Cardiac fibroblast (primary cell): Measurements from ENCODE around the gene GPR33.
"Not testable (repeated sequence)": the region's sequence is repeated elsewhere in the genome, so short reads cannot be mapped to it uniquely, and the experiment has no call there.

Experiments used
- DNase-seq, 2 donors: peaks; one replicate each; pipeline versions ENCODE4 v3.0.0 to v3.0.0-alpha.2; 2010; ENCODE audit warnings: low read depth in 2 of 2
- H3K4me3 ChIP-seq, 2 donors: replicated peaks in 1 of 2; 1 replicate in 1 of 2; 2 replicates in 1 of 2; pipeline ENCODE4 v1.5.1; 2011; ENCODE audit warnings: low read depth in 2 of 2, low read length in 2 of 2, mild to moderate bottlenecking in 2 of 2, moderate library complexity in 1 of 2
- TF ChIP-seq, protein P1 (sequence below): IDR thresholded peaks from one replicate; pipeline ENCODE4 v1.5.1; 2011; ENCODE audit warnings: low read depth, mild to moderate bottlenecking, low read length, inconsistent platforms

GPR33 gene

DNA sequence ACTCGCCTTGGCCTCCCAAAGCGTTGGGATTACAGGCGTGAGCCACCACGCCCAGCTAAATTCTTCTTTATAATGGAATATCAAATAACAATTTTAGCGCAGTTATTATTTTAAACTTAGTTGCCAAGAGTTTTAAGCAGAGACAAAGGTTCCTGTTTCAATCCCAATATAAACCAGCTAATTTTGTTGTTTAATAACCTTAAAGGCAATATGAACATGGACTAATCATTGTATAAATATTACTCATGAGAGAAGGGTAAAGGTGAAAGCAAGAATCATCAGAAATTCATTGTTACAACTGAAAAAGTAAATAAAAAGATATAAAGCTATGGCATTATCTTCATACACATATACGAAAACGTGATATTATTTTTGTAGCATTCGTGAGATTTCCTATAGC lies 38.7 kb downstream of the GPR33 start:
- H3K4me3 ChIP-seq, result no peak overlapping the region
- no peak for DNase-seq

DNA sequence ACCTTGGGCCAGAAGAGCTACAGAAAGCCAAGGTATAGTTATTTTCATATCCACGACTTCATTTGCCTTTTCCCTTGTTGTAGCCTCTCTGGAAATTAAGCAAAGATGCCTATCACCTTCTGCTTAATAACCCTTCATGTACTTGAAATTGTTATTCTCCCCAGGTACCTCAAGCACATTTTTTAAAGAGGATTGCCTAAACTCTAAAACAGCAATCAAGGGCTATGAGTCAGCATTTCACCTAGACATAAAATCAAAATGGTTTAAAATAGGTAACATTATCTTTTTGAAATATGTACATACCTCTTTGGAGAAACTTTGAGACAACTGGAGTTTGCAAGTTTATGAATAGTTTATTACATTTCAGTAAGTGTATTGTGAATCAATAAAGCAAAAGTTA lies 42.1 kb downstream of the GPR33 start:
- TF ChIP-seq, protein P1, sequence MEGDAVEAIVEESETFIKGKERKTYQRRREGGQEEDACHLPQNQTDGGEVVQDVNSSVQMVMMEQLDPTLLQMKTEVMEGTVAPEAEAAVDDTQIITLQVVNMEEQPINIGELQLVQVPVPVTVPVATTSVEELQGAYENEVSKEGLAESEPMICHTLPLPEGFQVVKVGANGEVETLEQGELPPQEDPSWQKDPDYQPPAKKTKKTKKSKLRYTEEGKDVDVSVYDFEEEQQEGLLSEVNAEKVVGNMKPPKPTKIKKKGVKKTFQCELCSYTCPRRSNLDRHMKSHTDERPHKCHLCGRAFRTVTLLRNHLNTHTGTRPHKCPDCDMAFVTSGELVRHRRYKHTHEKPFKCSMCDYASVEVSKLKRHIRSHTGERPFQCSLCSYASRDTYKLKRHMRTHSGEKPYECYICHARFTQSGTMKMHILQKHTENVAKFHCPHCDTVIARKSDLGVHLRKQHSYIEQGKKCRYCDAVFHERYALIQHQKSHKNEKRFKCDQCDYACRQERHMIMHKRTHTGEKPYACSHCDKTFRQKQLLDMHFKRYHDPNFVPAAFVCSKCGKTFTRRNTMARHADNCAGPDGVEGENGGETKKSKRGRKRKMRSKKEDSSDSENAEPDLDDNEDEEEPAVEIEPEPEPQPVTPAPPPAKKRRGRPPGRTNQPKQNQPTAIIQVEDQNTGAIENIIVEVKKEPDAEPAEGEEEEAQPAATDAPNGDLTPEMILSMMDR, result no peak
- no peak for DNase-seq
- no peak overlapping the region for H3K4me3 ChIP-seq

More for the DNA sequence above, 38.7 kb downstream of the GPR33 start:
- TF ChIP-seq, protein P1, result no peak

DNA sequence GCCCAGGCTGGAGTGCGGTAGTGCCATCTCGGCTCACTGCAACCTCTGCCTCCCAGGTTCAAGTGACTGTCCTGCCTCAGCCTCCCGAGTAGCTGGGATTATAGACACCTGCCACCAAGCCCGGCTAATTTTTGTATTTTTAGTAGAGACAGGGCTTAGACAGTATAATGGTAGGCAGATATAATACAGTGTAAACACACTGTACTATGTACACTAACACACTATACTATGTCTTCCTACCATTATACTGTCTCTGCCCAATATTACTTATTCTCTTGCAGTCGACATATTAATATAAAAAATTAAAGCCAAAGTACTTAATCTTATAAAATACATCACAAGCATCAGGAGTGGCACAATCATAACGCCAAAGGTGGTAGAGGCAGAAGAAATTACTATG lies 45.6 kb downstream of the GPR33 start:
- no peak overlapping the region for H3K4me3 ChIP-seq
- DNase-seq, result no peak
- TF ChIP-seq, protein P1, result no peak

DNA sequence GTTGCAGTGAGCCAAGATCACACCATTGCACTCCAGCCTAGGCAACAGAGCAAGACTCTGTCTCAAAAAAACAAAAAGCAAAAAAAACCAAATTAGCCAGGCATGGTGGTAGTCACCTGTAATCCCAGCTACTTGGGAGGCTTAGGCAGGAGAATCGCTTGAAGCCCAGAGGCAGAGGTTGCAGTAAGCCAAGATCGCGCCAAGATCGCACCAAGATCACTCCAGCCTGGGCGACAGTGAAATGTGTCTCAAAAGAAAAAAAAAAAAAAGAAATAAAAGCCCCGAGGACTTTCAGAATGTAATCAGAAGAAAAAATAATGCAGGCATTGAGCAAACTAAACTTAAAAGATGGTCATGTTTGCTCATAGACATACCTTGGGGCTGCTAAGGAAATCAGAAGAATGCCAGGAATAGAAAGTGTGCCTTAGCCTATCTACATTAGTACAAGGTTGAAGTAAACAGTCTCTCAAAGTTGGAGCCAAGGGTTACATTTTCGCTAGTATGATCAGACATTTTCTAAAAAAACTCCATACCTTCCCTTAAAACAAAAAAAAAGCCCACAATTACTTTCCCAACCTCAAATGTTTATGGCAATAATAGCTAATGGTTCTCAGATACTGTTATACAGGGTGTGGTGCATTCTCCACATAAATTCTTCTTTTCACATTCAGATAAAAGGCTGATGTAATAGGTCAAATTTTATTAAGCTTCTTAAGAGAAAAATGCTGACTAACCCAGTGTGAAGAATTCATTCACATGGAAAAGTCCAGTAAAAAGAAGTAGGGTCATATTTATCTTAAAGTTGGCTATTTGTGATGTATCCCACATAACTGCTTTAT lies 46.3 kb downstream of the GPR33 start:
- peak; percentile 78 to 86 for DNase-seq
- H3K4me3 ChIP-seq, result no peak overlapping the region
- TF ChIP-seq, protein P1, result no peak

DNA sequence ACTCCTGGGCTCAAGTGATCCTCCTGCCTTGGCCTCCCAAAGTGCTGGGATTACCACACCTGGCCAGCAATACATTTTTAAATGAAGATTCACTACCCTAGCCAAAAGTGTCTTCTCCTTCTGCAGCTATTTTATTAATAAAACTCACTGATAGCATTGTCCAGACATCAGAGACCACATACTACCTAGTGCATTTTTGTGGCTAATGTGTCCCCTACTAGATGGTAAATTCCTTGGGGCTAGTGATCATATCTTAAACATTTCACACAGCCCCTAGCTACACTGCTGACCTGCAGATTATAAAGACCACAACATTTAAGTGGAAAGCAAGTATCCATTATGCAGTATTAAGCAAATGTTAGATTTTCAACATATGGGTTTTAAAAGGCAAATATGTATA lies 47.6 kb downstream of the GPR33 start:
- no peak overlapping the region for H3K4me3 ChIP-seq
- no peak for DNase-seq
- TF ChIP-seq, protein P1, result no peak

DNA sequence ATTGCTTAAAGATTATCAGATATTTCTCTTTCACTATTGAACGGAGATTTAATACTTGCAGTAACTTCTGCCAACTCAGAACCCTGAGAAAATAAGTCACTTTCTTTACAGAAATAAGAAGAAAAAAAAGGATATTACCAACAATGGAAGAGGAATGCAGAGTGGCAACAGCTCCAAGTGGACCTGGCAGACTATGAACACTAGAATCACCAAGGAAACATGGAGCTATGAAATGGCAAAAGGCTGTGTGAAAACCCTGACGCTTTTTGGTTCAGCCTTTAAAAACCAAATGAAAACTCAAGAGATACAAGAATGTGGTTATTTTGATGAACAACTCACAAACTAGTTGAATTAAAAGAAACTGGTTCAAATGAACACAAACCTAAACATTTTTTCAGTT lies 48.3 kb downstream of the GPR33 start:
- peak in 1 of 2 donors; percentile 24 for DNase-seq
- no peak overlapping the region for H3K4me3 ChIP-seq
- TF ChIP-seq, protein P1, result no peak

DNA sequence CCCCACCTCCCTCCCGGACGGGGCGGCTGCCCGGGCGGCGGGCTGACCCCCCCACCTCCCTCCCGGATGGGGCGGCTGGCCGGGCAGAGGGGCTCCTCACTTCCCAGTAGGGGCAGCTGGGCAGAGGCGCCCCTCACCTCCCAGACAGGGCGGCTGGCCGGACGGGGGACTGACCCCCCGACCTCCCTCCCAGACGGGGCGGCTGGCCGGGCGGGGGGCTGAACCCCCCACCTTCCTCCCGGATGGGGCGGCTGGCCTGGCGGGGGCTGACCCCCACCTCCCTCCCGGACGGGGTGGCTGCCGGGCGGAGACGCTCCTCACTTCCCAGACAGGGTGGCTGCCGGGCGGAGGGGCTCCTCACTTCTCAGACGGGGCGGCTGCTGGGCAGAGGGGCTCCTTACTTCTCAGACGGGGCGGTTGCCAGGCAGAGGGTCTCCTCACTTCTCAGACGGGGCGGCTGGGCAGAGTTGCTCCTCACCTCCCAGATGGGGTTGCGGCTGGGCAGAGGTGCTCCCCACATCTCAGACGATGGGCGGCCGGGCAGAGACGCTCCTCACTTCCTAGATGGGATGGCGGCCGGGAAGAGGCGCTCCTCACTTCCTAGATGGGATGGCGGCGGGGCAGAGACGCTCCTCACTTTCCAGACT lies 50.7 kb downstream of the GPR33 start:
- H3K4me3 ChIP-seq, DNase-seq: not testable (repeated sequence)
